H1 (cell line): ENCODE data around the gene RPS3A. TPM values are rescaled to one million over a fixed set of nuclear protein-coding genes. Genes with fewer than 3 reads are reported as not detected.

Experiments used
- CTCF ChIA-PET: fragments of 300-600 bp; sonication (Branson Sonifier 250); formaldehyde crosslinking; loops from one replicate; lab custom pipeline; 2021; ENCODE audit not compliant: partially characterized antibody; lab: Charles Lee
- POLR2A ChIA-PET: fragments of 300-600 bp; sonication (Branson Sonifier 250); formaldehyde crosslinking; loops from one replicate; lab custom pipeline; 2021; ENCODE audit warnings: inconsistent platforms; ENCODE audit not compliant: partially characterized antibody; lab: Charles Lee
- DNase-seq, 2 experiments: peaks; one replicate each; pipeline versions ENCODE4 v3.0.0 to v3.0.0-alpha.2; 2010 to 2022; ENCODE audit warnings: low spot score in 2 of 2, low read depth in 1 of 2, mixed read lengths in 1 of 2
- FAIRE-seq: peaks from 2 replicates; lab custom pipeline; 2011; peaks lifted over from hg19 to GRCh38; lab: Jason Lieb, UNC
- H2AFZ ChIP-seq: 2 replicates; pipeline ENCODE4 v1.8.1; 2012; ENCODE audit warnings: low read length, inconsistent platforms
- H2AK5ac ChIP-seq: 2 replicates; pipeline ENCODE4 v1.6.1; 2013; ENCODE audit warnings: low read depth, low read length
- H2BK120ac ChIP-seq: replicated peaks from 2 replicates; pipeline ENCODE3; 2013; ENCODE audit warnings: low read depth, low read length, inconsistent platforms
- H2BK12ac ChIP-seq: 2 replicates; pipeline ENCODE4 v1.6.1; 2013; ENCODE audit warnings: low read depth, low read length
- H2BK15ac ChIP-seq: 2 replicates; pipeline ENCODE4 v1.6.1; 2013; ENCODE audit warnings: low read length
- H2BK20ac ChIP-seq: 2 replicates; pipeline ENCODE4 v1.6.1; 2013; ENCODE audit warnings: low read length
- H2BK5ac ChIP-seq: 2 replicates; pipeline ENCODE4 v1.6.1; 2013; ENCODE audit warnings: low read depth, low read length
- H3K14ac ChIP-seq: 2 replicates; pipeline ENCODE4 v1.6.1; 2013; ENCODE audit warnings: inconsistent platforms; ENCODE audit not compliant: insufficient read length
- H3K18ac ChIP-seq: 2 replicates; pipeline ENCODE4 v1.6.1; 2013; ENCODE audit warnings: low read length; ENCODE audit errors: extremely low read depth
- H3K23ac ChIP-seq: 2 replicates; pipeline ENCODE4 v1.6.1; 2013; ENCODE audit warnings: inconsistent platforms; ENCODE audit not compliant: insufficient read length
- H3K23me2 ChIP-seq: 2 replicates; pipeline ENCODE4 v1.6.1; 2013; ENCODE audit warnings: low read depth, low read length
- H3K27ac ChIP-seq: 2 replicates; pipeline ENCODE4 v1.6.1; 2011; ENCODE audit warnings: low read depth, low read length, inconsistent platforms
- H3K27me3 ChIP-seq, 4 experiments: replicated peaks in 1 of 4; 1 replicate in 1 of 4; 2 replicates in 3 of 4; pipeline versions ENCODE4 v1.6.1 to v1.8.1; 2011 to 2013; ENCODE audit warnings: low read length in 3 of 4, mild to moderate bottlenecking in 3 of 4, inconsistent platforms in 2 of 4, mixed read lengths in 2 of 4, moderate library complexity in 1 of 4; ENCODE audit not compliant: control insufficient read depth in 3 of 4, insufficient read depth in 3 of 4; ENCODE audit errors: extremely low read depth in 1 of 4
- H3K36me3 ChIP-seq, 4 experiments: 2 replicates each; pipeline versions ENCODE4 v1.6.1 to v1.8.1; 2011 to 2013; ENCODE audit warnings: mild to moderate bottlenecking in 4 of 4, low read length in 3 of 4, moderate library complexity in 2 of 4, control low read depth in 1 of 4, inconsistent platforms in 1 of 4; ENCODE audit not compliant: insufficient read depth in 4 of 4, control insufficient read depth in 2 of 4
- H3K4ac ChIP-seq: replicated peaks from 2 replicates; pipeline ENCODE3; 2013; ENCODE audit warnings: low read length, low read depth, mixed read lengths, inconsistent platforms; ENCODE audit not compliant: insufficient read length
- H3K4me1 ChIP-seq, 4 experiments: replicated peaks in 1 of 4; 1 replicate in 1 of 4; 2 replicates in 3 of 4; pipeline versions ENCODE4 v1.6.1 to v1.8.1; 2011 to 2013; ENCODE audit warnings: low read length in 3 of 4, inconsistent platforms in 2 of 4, mixed read lengths in 1 of 4; ENCODE audit not compliant: insufficient read depth in 4 of 4, control insufficient read depth in 3 of 4
- H3K4me2 ChIP-seq, 2 experiments: 2 replicates each; pipeline versions ENCODE4 v1.6.1 to v1.8.1; 2011 to 2013; ENCODE audit warnings: low read depth in 2 of 2, low read length in 2 of 2, control low read depth in 1 of 2, inconsistent platforms in 1 of 2, mild to moderate bottlenecking in 1 of 2; ENCODE audit not compliant: insufficient read depth in 1 of 2
- H3K4me3 ChIP-seq, 4 experiments: fragments of 200-600, 300-600 bp in 1 of 4; sonication (generic), shearing (Covaris generic), sonication (Bioruptor Twin) in 1 of 4; 2 replicates each; pipeline versions ENCODE4 v1.5.1 to v1.8.1; 2011 to 2016; ENCODE audit warnings: low read length in 4 of 4, low read depth in 3 of 4, control low read depth in 2 of 4, inconsistent platforms in 2 of 4, mild to moderate bottlenecking in 2 of 4, mixed read lengths in 1 of 4, moderate library complexity in 1 of 4; ENCODE audit not compliant: insufficient read depth in 2 of 4; ENCODE audit errors: extremely low read depth in 1 of 4
- H3K56ac ChIP-seq: replicated peaks from 2 replicates; pipeline ENCODE3; 2013; ENCODE audit warnings: low read depth, mild to moderate bottlenecking, mixed read lengths, low read length, inconsistent platforms; ENCODE audit not compliant: insufficient read length
- H3K79me1 ChIP-seq: 2 replicates; pipeline ENCODE4 v1.6.1; 2013; ENCODE audit warnings: low read depth, low read length, control low read depth
- H3K79me2 ChIP-seq, 2 experiments: 2 replicates each; pipeline versions ENCODE4 v1.6.1 to v1.8.1; 2012 to 2013; ENCODE audit warnings: low read length in 2 of 2, mild to moderate bottlenecking in 2 of 2, inconsistent platforms in 1 of 2; ENCODE audit not compliant: insufficient read depth in 2 of 2, control insufficient read depth in 1 of 2
- H3K9ac ChIP-seq, 4 experiments: replicated peaks in 1 of 4; 1 replicate in 1 of 4; 2 replicates in 3 of 4; pipeline versions ENCODE4 v1.6.1 to v1.8.1; 2011 to 2013; ENCODE audit warnings: low read depth in 3 of 4, low read length in 3 of 4, control low read depth in 2 of 4, mild to moderate bottlenecking in 2 of 4, moderate library complexity in 2 of 4, inconsistent platforms in 1 of 4; ENCODE audit errors: extremely low read depth in 1 of 4
- H3K9me3 ChIP-seq, 2 experiments: 2 replicates each; pipeline versions ENCODE4 v1.6.1 to v1.8.1; 2012 to 2013; ENCODE audit warnings: mild to moderate bottlenecking in 2 of 2, moderate library complexity in 2 of 2, control low read depth in 1 of 2, inconsistent platforms in 1 of 2, low read depth in 1 of 2, low read length in 1 of 2, mixed read lengths in 1 of 2; ENCODE audit not compliant: insufficient read depth in 2 of 2
- H4K20me1 ChIP-seq, 2 experiments: replicated peaks in 1 of 2; 2 replicates each; pipeline versions ENCODE3 to v1.8.1; 2011 to 2013; ENCODE audit warnings: inconsistent platforms in 2 of 2, low read length in 2 of 2, mild to moderate bottlenecking in 1 of 2; ENCODE audit not compliant: insufficient read depth in 2 of 2, control insufficient read depth in 1 of 2
- H4K5ac ChIP-seq: 2 replicates; pipeline ENCODE4 v1.6.1; 2013; ENCODE audit warnings: low read length, low read depth, mixed read lengths, inconsistent platforms; ENCODE audit not compliant: insufficient read length
- H4K8ac ChIP-seq: 2 replicates; pipeline ENCODE4 v1.8.0; 2013; ENCODE audit warnings: mild to moderate bottlenecking, moderate library complexity, low read length, inconsistent platforms; ENCODE audit not compliant: insufficient read depth; ENCODE audit errors: extremely low read depth
- H4K91ac ChIP-seq: replicated peaks from 2 replicates; pipeline ENCODE3; 2013; ENCODE audit warnings: low read length, mixed read lengths, inconsistent platforms; ENCODE audit not compliant: insufficient read length
- ASH2L ChIP-seq: fragments of 200-600, 300-600 bp; sonication (generic); IDR thresholded peaks from one replicate; pipeline ENCODE4 v1.7.1; 2017; ENCODE audit warnings: low read length
- BRCA1 ChIP-seq: IDR thresholded peaks from 2 replicates; pipeline ENCODE4 v1.6.1; 2012; ENCODE audit warnings: low read depth, low read length, improper control_type of control experiment
- CHD2 ChIP-seq: IDR thresholded peaks from 2 replicates; pipeline ENCODE4 v1.6.1; 2012; ENCODE audit warnings: low read length, improper control_type of control experiment
- E2F6 ChIP-seq: IDR thresholded peaks from 2 replicates; pipeline ENCODE4 v1.6.1; 2012; ENCODE audit warnings: inconsistent platforms
- FOSL1 ChIP-seq: IDR thresholded peaks from 2 replicates; pipeline ENCODE4 v1.6.1; 2011; ENCODE audit warnings: mild to moderate bottlenecking, low read depth, low read length, moderate library complexity; ENCODE audit not compliant: insufficient read depth
- GTF2F1 ChIP-seq: IDR thresholded peaks from 2 replicates; pipeline ENCODE4 v1.6.1; 2012; ENCODE audit warnings: low read depth, low read length, improper control_type of control experiment, borderline replicate concordance
- HDAC6 ChIP-seq: IDR thresholded peaks from one replicate; pipeline ENCODE4 v1.7.1; 2012; ENCODE audit warnings: low read depth, mild to moderate bottlenecking, inconsistent platforms, low read length, moderate library complexity
- KDM1A ChIP-seq: fragments of 200-600, 300-600 bp; sonication (generic); IDR thresholded peaks from 2 replicates; pipeline ENCODE4 v1.7.1; 2016; ENCODE audit warnings: mild to moderate bottlenecking, low read length, borderline replicate concordance
- NANOG ChIP-seq: IDR thresholded peaks from 2 replicates; pipeline ENCODE4 v1.6.1; 2011; ENCODE audit warnings: low read length, low read depth, mild to moderate bottlenecking, inconsistent platforms; ENCODE audit not compliant: insufficient read depth, poor library complexity, severe bottlenecking
- SIRT6 ChIP-seq: IDR thresholded peaks from one replicate; pipeline ENCODE4 v1.7.1; 2012; ENCODE audit warnings: low read length, inconsistent platforms
- SRF ChIP-seq: IDR thresholded peaks from 2 replicates; pipeline ENCODE4 v1.6.1; 2011; ENCODE audit warnings: mild to moderate bottlenecking, low read depth, low read length, moderate library complexity
- USF2 ChIP-seq: IDR thresholded peaks from 2 replicates; pipeline ENCODE4 v1.6.1; 2011; ENCODE audit warnings: low read length, improper control_type of control experiment
- WGBS, 2 experiments: shearing (Covaris generic) in 1 of 2; methylation state at CpG; one replicate each; pipeline versions ENCODE4 v1.1.6 to v1.1.7; 2013 to 2015; ENCODE audit warnings: low lambda C conversion rate in 2 of 2, mixed read lengths in 2 of 2, inconsistent platforms in 1 of 2, low coverage in 1 of 2, missing lambda C conversion rate in 1 of 2; ENCODE audit not compliant: insufficient replicate concordance in 2 of 2, insufficient coverage in 1 of 2, insufficient read length in 1 of 2; ENCODE audit errors: extremely low coverage in 1 of 2, missing lambda C conversion rate in 1 of 2; 5-methylcytosine and 5-hydroxymethylcytosine counted together
- polyA plus RNA-seq, 7 experiments: library from polyadenylated mRNA; depleted of rRNA in 3 of 7; stranded (reverse) in 5 of 7; unstranded in 2 of 7; fragments of >200 nt in 5 of 7; fragments of 200-250 nt in 2 of 7; gene quantifications; 1 replicate in 5 of 7; 2 replicates in 1 of 7; 4 replicates in 1 of 7; pipeline versions ENCODE4 v1.2.1 to v1.2.3, GENCODE V29; 2011 to 2013; ENCODE audit warnings: missing spikeins in 2 of 7, mixed read lengths in 2 of 7
- total RNA-seq: library from RNA; stranded (reverse); fragmentation: NEBNext Ultra II Directional; extraction: Animal tissue kit (Norgen Biotek cat#: 25700); gene quantifications from 2 replicates; pipeline ENCODE4 v1.2.1, GENCODE V29; 2021

Gene RPS3A
- total and polyA plus RNA-seq, 2 of the 8 experiments (the other 6 are each of a cell fraction or from before 2014, with no cell fraction given) = 2,162 to 2,822 TPM

- H3K23me2 ChIP-seq = no peaks in the 10 kb centered on the region
- no peak overlapping the region for H3K56ac ChIP-seq
- POLR2A ChIA-PET = no interaction called here
- H3K23ac ChIP-seq = no peak overlapping the region
- H3K9me3 ChIP-seq = no peaks in the 10 kb centered on the region
- CTCF ChIA-PET = no interaction called here
- H3K79me1 ChIP-seq = no peaks in the 10 kb centered on the region
- FAIRE-seq = no peak
- H3K27ac ChIP-seq = no peak overlapping the region
- H3K36me3 ChIP-seq = no peaks in the 10 kb centered on the region
- H3K79me2 ChIP-seq = no peaks in the 10 kb centered on the region
- DNase-seq = no peak
- H3K4me1 ChIP-seq = no peaks in the 10 kb centered on the region
- no peak overlapping the region for H3K9ac ChIP-seq
- H3K4me2 ChIP-seq = no peak overlapping the region
- H2AFZ ChIP-seq = peak overlapping the region; percentile 28; the same call in 1 of the 2 replicates
- H3K27me3 ChIP-seq = no peaks in the 10 kb centered on the region
- H4K8ac ChIP-seq = no peak overlapping the region
- no peak overlapping the region for H2BK12ac ChIP-seq
- no peak overlapping the region for H2BK5ac ChIP-seq
- no peak overlapping the region for H2BK120ac ChIP-seq
- 95% methylated on average over 1 of the region's 1 CpG; no CpG with 5 or more reads in 1 of the 2 experiments for WGBS, 2 experiments
- no peak overlapping the region for H3K4me3 ChIP-seq
- no peak overlapping the region for H4K5ac ChIP-seq
- TF ChIP-seq HDAC6 = no peak
- TF ChIP-seq USF2 = no peak
- no peak for TF ChIP-seq E2F6
- TF ChIP-seq GTF2F1 = no peak
- no peak for TF ChIP-seq NANOG
- no peak for TF ChIP-seq KDM1A
- no peak for TF ChIP-seq CHD2
- no peak for TF ChIP-seq FOSL1
- TF ChIP-seq SRF = no peak
- TF ChIP-seq ASH2L = no peak
- no peak for TF ChIP-seq SIRT6
- TF ChIP-seq BRCA1 = no peak
- no peak overlapping the region for H4K91ac ChIP-seq
- H2BK15ac ChIP-seq = no peak overlapping the region
- H2BK20ac ChIP-seq = no peak overlapping the region
- H3K4ac ChIP-seq = no peak overlapping the region
- H4K20me1 ChIP-seq = no peaks in the 10 kb centered on the region
- no peak overlapping the region for H2AK5ac ChIP-seq
- no peak overlapping the region for H3K14ac ChIP-seq
- no peak overlapping the region for H3K18ac ChIP-seq
These were observed 43.9 kb upstream of the RPS3A start for GRCh38 chr4:151055539-151055938.
